Activated CD8-positive, alpha-beta memory T cell treated with anti-CD3 and anti-CD28 coated beads for 36 hours (primary cell): ENCODE results near the gene LOXL1. TPM values are rescaled to one million over a fixed set of nuclear protein-coding genes. Genes with fewer than 3 reads are reported as not detected.

ENCODE experiments used
- CTCF ChIA-PET: fragments of 350-600 bp; sonication (Branson Sonifier 250); formaldehyde crosslinking; loops from one replicate; lab custom pipeline; 2021; ENCODE audit warnings: antibody characterized with exemption; lab: Charles Lee
- POLR2A ChIA-PET: fragments of 350-600 bp; sonication (Branson Sonifier 250); formaldehyde crosslinking; loops from one replicate; lab custom pipeline; 2021; ENCODE audit warnings: antibody characterized with exemption; lab: Charles Lee
- total RNA-seq, 2 experiments: library from RNA; stranded (reverse); gene quantifications; one replicate each; pipeline ENCODE4 v1.2.3, GENCODE V29; 2021

The LOXL1 gene
- total RNA-seq, 2 experiments from 2014 or later, result 1.4 to 1.7 TPM

DNA sequence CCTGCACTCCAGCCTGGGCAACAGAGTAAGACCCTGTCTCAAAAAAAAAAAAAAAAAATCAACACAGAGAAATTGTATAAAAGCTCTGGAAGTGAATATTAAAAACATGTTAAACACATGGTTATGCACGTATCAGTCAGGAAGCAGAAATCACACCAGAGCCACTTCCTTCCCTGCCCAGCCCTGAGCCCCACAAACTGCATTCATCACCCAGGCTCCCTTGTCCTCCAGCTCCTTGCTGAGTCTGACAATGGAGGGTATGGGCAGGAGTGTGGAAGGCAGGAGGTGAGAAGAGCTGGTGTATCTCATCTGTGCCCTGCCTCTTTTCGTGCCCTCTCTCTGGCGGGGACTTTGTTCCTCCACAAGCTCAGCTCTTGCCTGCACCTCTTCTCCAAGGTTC lies 12.1 kb upstream of the LOXL1 start:
- POLR2A ChIA-PET, result no interaction called here
- CTCF ChIA-PET, result interaction anchor here (0.6 to 0.7 kb wide), 2 partner anchors 14 to 367 kb away, joined by 3 read pairs; no protein-coding TSS in a partner anchor

DNA sequence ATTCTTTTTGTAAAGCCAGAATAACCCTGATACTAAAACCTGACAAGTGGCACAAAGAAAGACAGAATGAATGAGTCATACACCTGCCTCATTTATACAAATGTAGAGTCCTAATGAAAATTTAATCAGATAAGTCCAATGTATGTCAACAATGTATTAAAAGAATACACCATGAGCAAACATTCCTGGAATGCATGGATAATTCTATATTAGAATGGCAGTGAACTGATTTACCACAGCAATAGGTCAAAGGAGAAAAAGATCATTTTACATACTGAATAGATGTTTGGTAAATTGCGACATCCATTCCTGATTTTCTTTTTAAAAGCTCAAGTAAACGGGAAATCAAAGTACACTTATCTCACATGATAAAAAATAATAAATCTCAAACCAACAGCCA lies 11.2 kb upstream of the LOXL1 start:
- ChIA-PET POLR2A (no interaction called here), CTCF (no interaction called here)

GRCh38 chr15:73918784-73919183 lies 7.5 kb upstream of the LOXL1 start:
- CTCF ChIA-PET, result no interaction called here
- POLR2A ChIA-PET, result no interaction called here

- CTCF ChIA-PET, result interaction anchor here (1.1 kb wide), 1 partner anchor 9 kb away, joined by 3 read pairs; no protein-coding TSS in a partner anchor
- POLR2A ChIA-PET, result no interaction called here
These were observed 6.6 kb upstream of the LOXL1 start for GRCh38 chr15:73919706-73920105.

DNA sequence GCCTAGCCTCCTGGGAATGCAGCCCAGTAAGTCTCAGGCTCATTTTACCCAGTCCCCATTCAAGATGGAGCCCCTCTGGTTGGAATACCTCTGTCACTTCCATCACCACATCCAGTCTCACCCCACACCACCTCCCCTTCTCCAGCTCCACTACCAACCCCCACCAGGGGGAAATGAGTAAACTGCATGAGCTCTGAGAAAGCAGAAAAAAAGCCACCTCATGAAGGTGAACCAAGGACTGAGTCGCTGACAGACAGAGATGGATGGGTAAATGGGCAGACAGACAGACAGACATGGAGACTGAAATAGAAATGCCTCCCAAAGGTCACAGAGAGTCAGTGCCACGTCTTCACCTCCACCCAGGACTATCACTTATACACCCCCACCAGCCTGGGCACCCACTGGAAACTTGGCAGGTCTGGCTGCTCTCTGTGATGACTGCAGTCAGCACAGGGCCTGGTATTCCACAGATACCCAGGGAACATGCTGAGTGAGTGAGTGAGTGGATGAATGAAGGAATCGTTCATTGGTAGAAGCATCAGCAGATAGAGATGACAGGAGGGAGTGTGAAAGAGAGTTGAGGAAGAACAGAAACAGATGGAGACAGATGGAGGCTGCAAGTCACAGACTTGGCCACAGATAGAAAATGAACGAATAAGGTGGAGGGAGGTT lies 4.9 kb upstream of the LOXL1 start:
- POLR2A ChIA-PET, result interaction anchor here (0.7 kb wide), 1 partner anchor 100 kb away, joined by 5 read pairs; no protein-coding TSS in a partner anchor
- CTCF ChIA-PET, result no interaction called here

DNA sequence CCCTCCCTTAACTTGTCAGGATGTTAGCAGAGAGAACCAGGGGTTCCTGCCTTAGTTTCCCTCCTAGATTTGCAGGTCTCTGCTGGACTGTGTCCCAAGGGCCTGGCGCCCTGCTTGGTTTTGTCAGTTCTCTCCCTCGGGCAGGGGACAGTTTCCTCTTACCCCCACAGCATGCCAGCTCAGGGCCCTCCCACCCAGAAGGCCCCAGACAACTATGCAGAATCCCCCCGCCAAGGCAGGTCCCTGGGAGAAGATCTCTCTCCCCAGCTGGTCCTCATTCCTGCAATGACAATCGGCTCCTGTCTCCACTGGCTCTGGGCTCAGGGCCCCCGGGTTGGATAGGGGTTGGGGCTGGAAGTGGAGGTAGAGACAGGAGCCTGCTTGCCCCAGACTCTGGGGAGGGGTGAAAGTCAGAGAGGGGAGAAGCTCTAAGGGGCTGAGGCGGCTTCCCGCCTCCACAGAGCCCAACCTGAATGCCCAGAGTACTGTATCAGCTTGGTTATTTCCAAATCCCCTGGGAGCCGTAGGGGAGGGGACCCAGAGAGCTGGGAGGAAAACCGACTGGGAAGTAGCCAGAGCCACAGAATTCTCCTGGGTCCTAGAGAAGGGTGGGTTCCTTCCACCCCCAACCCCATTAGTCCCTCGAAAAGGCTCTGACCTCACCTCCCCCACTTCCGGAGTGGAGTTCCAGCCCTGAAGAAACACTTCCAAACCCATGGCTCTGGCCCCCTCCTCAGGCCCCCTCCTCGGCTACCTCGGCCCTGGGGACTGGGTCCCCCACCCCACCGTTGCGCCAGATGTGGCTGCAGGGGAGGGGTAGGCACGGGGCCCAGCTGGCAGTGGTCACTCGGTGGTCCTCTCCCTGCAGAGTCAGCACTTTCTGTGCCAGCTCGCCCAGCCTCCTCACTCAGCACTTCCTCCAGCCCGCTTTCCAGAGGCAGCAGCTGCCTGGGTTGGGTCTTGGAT lies 3.8 kb upstream of the LOXL1 start:
- ChIA-PET CTCF (interaction anchor here (1.6 kb wide), 1 partner anchor 25 kb away, joined by 6 read pairs; no protein-coding TSS in a partner anchor), POLR2A (no interaction called here)

DNA sequence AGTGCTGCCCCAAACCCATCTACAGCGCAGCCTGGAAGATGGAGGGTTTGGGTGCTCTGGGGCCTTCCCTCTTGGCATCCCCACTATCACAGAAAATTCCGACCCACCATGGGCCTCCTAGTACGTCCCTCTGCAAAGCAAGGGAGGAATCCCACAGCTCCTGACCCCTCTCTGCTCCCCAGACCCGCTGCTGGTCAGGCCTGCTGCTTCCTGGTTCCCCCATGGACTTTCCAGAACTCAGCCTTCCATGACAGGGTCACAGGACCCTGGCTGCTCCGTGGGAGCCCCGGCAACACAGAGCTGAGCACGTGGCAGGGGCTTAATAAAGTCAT lies 3.1 kb upstream of the LOXL1 start:
- ChIA-PET CTCF (interaction anchor here (1.4 to 1.6 kb wide), 2 partner anchors 26 to 41 kb away, joined by 4 to 6 read pairs; no protein-coding TSS in a partner anchor), POLR2A (no interaction called here)

DNA sequence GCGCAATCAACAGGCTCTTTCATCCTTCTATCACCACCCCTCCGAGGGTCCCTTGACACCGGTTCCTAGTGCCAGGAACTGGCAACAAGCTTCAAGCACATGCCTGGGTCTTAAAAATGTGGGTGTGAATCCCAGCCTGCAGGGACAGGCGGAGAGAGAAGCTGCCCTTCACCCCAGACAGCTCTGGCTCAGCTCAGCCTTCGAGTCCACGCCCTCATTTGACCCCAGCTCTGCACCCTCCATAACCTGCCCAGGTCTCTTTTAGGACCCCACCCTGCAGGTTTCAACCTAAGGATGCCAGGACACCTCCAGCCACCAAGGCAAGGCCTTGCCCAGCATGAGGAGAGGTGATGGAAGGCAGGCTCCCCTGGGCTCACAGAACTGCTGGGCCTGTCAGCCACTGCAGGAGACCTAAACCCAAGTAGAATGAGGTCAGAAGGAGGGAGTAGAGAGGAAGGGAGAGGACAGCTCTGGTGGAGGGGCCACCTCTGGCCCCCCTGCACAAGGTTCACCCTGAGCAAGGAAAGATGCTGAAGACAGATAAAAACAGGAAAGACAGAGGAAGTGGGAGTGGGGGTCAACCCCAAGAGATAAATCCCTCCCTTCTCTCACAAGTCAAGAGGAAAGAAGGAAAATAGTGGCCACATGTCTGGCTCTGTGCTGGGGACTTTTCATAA lies 2.6 kb upstream of the LOXL1 start:
- ChIA-PET POLR2A (no interaction called here), CTCF (interaction anchor here (1.4 to 1.6 kb wide), 4 partner anchors 26 to 43 kb away, joined by 3 to 6 read pairs (median 4); no protein-coding TSS in a partner anchor)

DNA sequence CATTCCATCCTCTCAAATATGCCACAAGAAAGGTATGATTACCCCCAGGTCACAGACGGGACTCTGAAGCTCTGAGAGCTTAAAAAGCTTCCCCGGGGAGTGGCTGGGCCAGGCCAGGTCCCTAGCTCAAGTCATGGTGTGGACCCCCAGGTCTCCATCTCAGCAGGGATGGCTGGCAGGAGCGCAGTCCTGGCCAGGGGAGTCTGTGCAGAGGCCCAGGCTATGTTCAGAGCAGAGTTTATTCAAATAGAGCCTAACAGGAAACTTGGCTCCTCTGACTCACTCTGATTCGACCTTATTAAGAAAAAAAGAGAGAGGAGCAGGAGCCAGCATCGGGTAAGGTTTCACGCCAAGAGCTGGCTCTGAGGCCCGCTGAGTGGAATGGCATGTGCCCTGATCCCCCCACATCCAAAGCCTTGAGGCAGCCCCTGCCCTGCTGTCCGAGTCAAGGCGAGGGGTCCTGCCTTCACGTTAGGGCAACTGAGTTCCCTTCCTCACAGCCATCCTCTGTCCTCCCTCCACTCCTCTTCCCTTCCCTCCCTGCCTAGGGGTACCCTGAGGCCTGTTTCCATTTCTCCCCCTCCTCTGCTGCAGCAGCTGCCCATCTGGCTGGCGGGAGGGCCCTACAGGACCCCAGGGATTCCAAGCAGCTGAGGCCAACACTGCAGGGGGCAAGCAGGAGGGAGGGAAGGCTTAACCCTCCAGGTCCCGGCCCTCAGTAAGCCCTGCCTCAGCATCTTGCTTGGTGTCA lies 1.9 kb upstream of the LOXL1 start:
- CTCF ChIA-PET, result interaction anchor here (0.7 to 1.5 kb wide), 4 partner anchors 27 to 50 kb away, joined by 3 to 4 read pairs (median 4); no protein-coding TSS in a partner anchor
- POLR2A ChIA-PET, result no interaction called here

- POLR2A ChIA-PET, result no interaction called here
- CTCF ChIA-PET, result interaction anchor here (0.6 kb wide), 1 partner anchor 52 kb away, joined by 3 read pairs; no protein-coding TSS in a partner anchor
These were observed 429 bp upstream of the LOXL1 start for GRCh38 chr15:73925848-73926218.

DNA sequence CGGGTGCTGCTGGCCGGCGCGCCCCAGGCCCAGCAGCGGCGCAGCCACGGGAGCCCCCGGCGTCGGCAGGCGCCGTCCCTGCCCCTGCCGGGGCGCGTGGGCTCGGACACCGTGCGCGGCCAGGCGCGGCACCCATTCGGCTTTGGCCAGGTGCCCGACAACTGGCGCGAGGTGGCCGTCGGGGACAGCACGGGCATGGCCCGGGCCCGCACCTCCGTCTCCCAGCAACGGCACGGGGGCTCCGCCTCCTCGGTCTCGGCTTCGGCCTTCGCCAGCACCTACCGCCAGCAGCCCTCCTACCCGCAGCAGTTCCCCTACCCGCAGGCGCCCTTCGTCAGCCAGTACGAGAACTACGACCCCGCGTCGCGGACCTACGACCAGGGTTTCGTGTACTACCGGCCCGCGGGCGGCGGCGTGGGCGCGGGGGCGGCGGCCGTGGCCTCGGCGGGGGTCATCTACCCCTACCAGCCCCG lies 777 bp downstream of the LOXL1 start:
- ChIA-PET POLR2A (interaction anchor here (1.1 kb wide), 1 partner anchor 29 kb away, joined by 11 read pairs; no protein-coding TSS in a partner anchor), CTCF (interaction anchor here (0.6 to 1.5 kb wide), 10 partner anchors 9 to 53 kb away, joined by 3 to 7 read pairs (median 4); partner anchors contain the start of gene TBC1D21)

GRCh38 chr15:73927476-73928240 lies 1.4 kb downstream of the LOXL1 start:
- ChIA-PET POLR2A (interaction anchor here (0.6 to 1.1 kb wide), 4 partner anchors 13 to 1631 kb away, joined by 3 to 11 read pairs (median 4); no protein-coding TSS in a partner anchor), CTCF (interaction anchor here (0.6 to 1.5 kb wide), 14 partner anchors 9 to 844 kb away, joined by 3 to 7 read pairs (median 3); partner anchors contain the start of gene TBC1D21)

DNA sequence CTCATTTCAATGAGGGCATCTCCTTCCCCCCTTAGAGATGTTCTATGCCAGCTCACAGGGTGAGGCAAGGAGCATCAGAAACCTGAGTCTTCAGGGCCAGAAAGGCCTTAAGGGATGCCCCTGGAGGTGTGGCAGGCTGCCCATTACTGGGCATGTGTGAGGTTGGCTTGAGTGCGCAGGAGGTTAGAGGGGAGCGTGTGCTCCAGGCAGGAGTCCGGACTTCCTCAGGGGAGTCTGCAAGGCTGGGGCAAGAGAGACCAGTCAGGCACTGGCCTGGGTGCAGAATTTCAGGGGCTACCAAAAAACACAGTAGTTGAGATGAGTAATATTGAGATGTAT lies 1.9 kb downstream of the LOXL1 start:
- ChIA-PET POLR2A (interaction anchor here (0.6 to 1.1 kb wide), 4 partner anchors 12 to 1632 kb away, joined by 3 to 11 read pairs (median 4); no protein-coding TSS in a partner anchor), CTCF (interaction anchor here (0.6 to 1.5 kb wide), 12 partner anchors 8 to 844 kb away, joined by 3 to 7 read pairs (median 4); partner anchors contain the start of gene TBC1D21)

GRCh38 chr15:73928971-73929627 lies 2.8 kb downstream of the LOXL1 start:
- ChIA-PET POLR2A (no interaction called here), CTCF (interaction anchor here (0.6 kb wide), 1 partner anchor 35 kb away, joined by 3 read pairs; no protein-coding TSS in a partner anchor)

- ChIA-PET POLR2A (no interaction called here), CTCF (no interaction called here)
These were observed 4.1 kb downstream of the LOXL1 start for GRCh38 chr15:73930371-73930770.

- CTCF ChIA-PET, result no interaction called here
- POLR2A ChIA-PET, result no interaction called here
These were observed 4.6 kb downstream of the LOXL1 start for GRCh38 chr15:73930790-73931281.

GRCh38 chr15:73931441-73931840 lies 5.2 kb downstream of the LOXL1 start:
- POLR2A ChIA-PET, result no interaction called here
- CTCF ChIA-PET, result no interaction called here
